IMR-90 (cell line): ENCODE measurements around the gene B4GALT1. TPM values are rescaled to one million over a fixed set of nuclear protein-coding genes. Genes with fewer than 3 reads are reported as not detected.

Experiments
- ATAC-seq: fragments of 200-7000 bp; cut with Tn5 transposase; 2 replicates; pipeline ENCODE4 v1.9.1; 2020; ENCODE audit warnings: low read depth, mild to moderate bottlenecking, moderate library complexity
- BruUV-seq: library from RNA; stranded (reverse); fragments of 400-500 nt; replicated peaks from 2 replicates; lab custom pipeline; 2021; lab: Mats Ljungman, UMichigan
- CTCF ChIA-PET: fragments of 300-600 bp; formaldehyde crosslinking; extraction: SDS; loops from one replicate; lab custom pipeline; 2021; ENCODE audit warnings: antibody characterized with exemption; lab: Yijun Ruan, JAX
- POLR2A ChIA-PET: fragments of 300-600 bp; sonication (Branson Sonifier 250); formaldehyde crosslinking; loops from one replicate; lab custom pipeline; 2022; ENCODE audit warnings: antibody characterized with exemption; ENCODE audit not compliant: unreplicated experiment; lab: Charles Lee
- DNase-seq: peaks from one replicate; pipeline ENCODE4 v3.0.0; 2013
- H2AFZ ChIP-seq: replicated peaks from 2 replicates; pipeline ENCODE3; 2013; ENCODE audit warnings: low read length, mild to moderate bottlenecking; ENCODE audit not compliant: poor library complexity
- H2AK5ac ChIP-seq: 2 replicates; pipeline ENCODE4 v1.6.1; 2013; ENCODE audit warnings: low read depth, low read length, inconsistent platforms
- H2AK9ac ChIP-seq: replicated peaks from 2 replicates; pipeline ENCODE3; 2013; ENCODE audit warnings: mild to moderate bottlenecking, low read depth, low read length, moderate library complexity; ENCODE audit not compliant: poor library complexity
- H2BK120ac ChIP-seq: 2 replicates; pipeline ENCODE4 v1.6.1; 2013; ENCODE audit warnings: low read depth, low read length, inconsistent platforms
- H2BK15ac ChIP-seq: 3 replicates; pipeline ENCODE4 v1.6.1; 2013; ENCODE audit warnings: low read depth, low read length, inconsistent platforms
- H2BK20ac ChIP-seq: 2 replicates; pipeline ENCODE4 v1.6.1; 2013; ENCODE audit warnings: low read depth, mild to moderate bottlenecking, inconsistent platforms, low read length, moderate library complexity
- H2BK5ac ChIP-seq: 2 replicates; pipeline ENCODE4 v1.6.1; 2013; ENCODE audit warnings: mild to moderate bottlenecking, low read depth, low read length, inconsistent platforms; ENCODE audit not compliant: poor library complexity, severe bottlenecking
- H3K14ac ChIP-seq: replicated peaks from 2 replicates; pipeline ENCODE4 v1.6.1; 2013; ENCODE audit warnings: low read depth, low read length, inconsistent platforms
- H3K18ac ChIP-seq: 2 replicates; pipeline ENCODE4 v1.6.1; 2013; ENCODE audit warnings: low read depth, low read length, control low read depth
- H3K23ac ChIP-seq: 2 replicates; pipeline ENCODE4 v1.6.1; 2013; ENCODE audit warnings: low read depth, low read length, inconsistent platforms
- H3K27ac ChIP-seq: 2 replicates; pipeline ENCODE4 v1.5.1; 2013; ENCODE audit warnings: mild to moderate bottlenecking, control low read depth, low read length; ENCODE audit not compliant: insufficient read depth
- H3K27me3 ChIP-seq: 2 replicates; pipeline ENCODE4 v1.6.1; 2013; ENCODE audit warnings: low read length; ENCODE audit not compliant: control insufficient read depth, insufficient read depth
- H3K36me3 ChIP-seq: 2 replicates; pipeline ENCODE4 v1.6.1; 2013; ENCODE audit warnings: low read length, mixed read lengths; ENCODE audit not compliant: control insufficient read depth, insufficient read depth
- H3K4ac ChIP-seq: 2 replicates; pipeline ENCODE4 v1.6.1; 2013; ENCODE audit warnings: low read depth, low read length, inconsistent platforms
- H3K4me1 ChIP-seq: 2 replicates; pipeline ENCODE4 v1.6.1; 2013; ENCODE audit warnings: low read length, mixed read lengths; ENCODE audit not compliant: control insufficient read depth, insufficient read depth
- H3K4me2 ChIP-seq: 2 replicates; pipeline ENCODE4 v1.6.1; 2013; ENCODE audit warnings: low read depth, mild to moderate bottlenecking, control low read depth, low read length, moderate library complexity
- H3K4me3 ChIP-seq: 2 replicates; pipeline ENCODE4 v1.5.1; 2013; ENCODE audit warnings: low read depth, mild to moderate bottlenecking, control low read depth, low read length, moderate library complexity; ENCODE audit not compliant: insufficient read depth
- H3K56ac ChIP-seq: 2 replicates; pipeline ENCODE4 v1.6.1; 2013; ENCODE audit warnings: low read length, inconsistent platforms; ENCODE audit not compliant: insufficient read depth; ENCODE audit errors: extremely low read depth
- H3K79me1 ChIP-seq, 2 experiments: 2 replicates each; pipeline ENCODE4 v1.6.1; 2013; ENCODE audit warnings: low read length in 2 of 2, inconsistent platforms in 1 of 2, low read depth in 1 of 2
- H3K9ac ChIP-seq: 2 replicates; pipeline ENCODE4 v1.6.1; 2013; ENCODE audit warnings: low read depth, low read length, control low read depth
- H3K9me1 ChIP-seq: 2 replicates; pipeline ENCODE4 v1.6.1; 2013; ENCODE audit warnings: low read length, inconsistent platforms; ENCODE audit not compliant: insufficient read depth
- H3K9me3 ChIP-seq: 2 replicates; pipeline ENCODE4 v1.6.1; 2013; ENCODE audit warnings: low read length; ENCODE audit not compliant: control insufficient read depth, insufficient read depth
- H4K20me1 ChIP-seq: 2 replicates; pipeline ENCODE4 v1.6.1; 2013; ENCODE audit warnings: low read length, inconsistent platforms; ENCODE audit not compliant: insufficient read depth
- H4K5ac ChIP-seq: 2 replicates; pipeline ENCODE4 v1.6.1; 2013; ENCODE audit warnings: mild to moderate bottlenecking, low read depth, low read length, control low read depth
- H4K8ac ChIP-seq, 2 experiments: 2 replicates each; pipeline ENCODE4 v1.6.1; 2013; ENCODE audit warnings: low read depth in 2 of 2, low read length in 2 of 2, control low read depth in 1 of 2, inconsistent platforms in 1 of 2
- H4K91ac ChIP-seq: 2 replicates; pipeline ENCODE4 v1.6.1; 2013; ENCODE audit warnings: low read depth, low read length, inconsistent platforms; ENCODE audit not compliant: insufficient read depth
- BHLHE40 ChIP-seq: fragments of 150-350 bp; IDR thresholded peaks from 2 replicates; pipeline ENCODE4 v1.6.1; 2016; ENCODE audit warnings: mild to moderate bottlenecking, low read depth, low read length
- CEBPB ChIP-seq: IDR thresholded peaks from 2 replicates; pipeline ENCODE4 v1.6.1; 2012; ENCODE audit warnings: low read depth, low read length, improper control_type of control experiment
- CHD1 ChIP-seq: IDR thresholded peaks from 2 replicates; pipeline ENCODE4 v1.6.1; 2012; ENCODE audit warnings: low read depth, low read length, improper control_type of control experiment
- FOS ChIP-seq: fragments of 150-350 bp; IDR thresholded peaks from 2 replicates; pipeline ENCODE4 v1.6.1; 2016; ENCODE audit warnings: low read depth, low read length
- MAFK ChIP-seq: IDR thresholded peaks from 2 replicates; pipeline ENCODE4 v1.6.1; 2012; ENCODE audit warnings: low read depth, low read length, improper control_type of control experiment
- MAZ ChIP-seq: IDR thresholded peaks from 2 replicates; pipeline ENCODE4 v1.6.1; 2012; ENCODE audit warnings: low read depth, mild to moderate bottlenecking, low read length, improper control_type of control experiment, moderate library complexity, borderline replicate concordance
- MXI1 ChIP-seq: IDR thresholded peaks from 2 replicates; pipeline ENCODE4 v1.6.1; 2012; ENCODE audit warnings: low read depth, mild to moderate bottlenecking, low read length, moderate library complexity, borderline replicate concordance
- NFE2L2 ChIP-seq: fragments of 150-350 bp; IDR thresholded peaks from 2 replicates; pipeline ENCODE4 v1.6.1; 2016; ENCODE audit warnings: low read depth, mild to moderate bottlenecking, low read length
- POLR2A ChIP-seq: IDR thresholded peaks from 2 replicates; pipeline ENCODE4 v1.6.1; 2012; ENCODE audit warnings: mild to moderate bottlenecking, low read depth, low read length
- RAD21 ChIP-seq: IDR thresholded peaks from 2 replicates; pipeline ENCODE4 v1.6.1; 2012; ENCODE audit warnings: low read length, improper control_type of control experiment
- RCOR1 ChIP-seq: IDR thresholded peaks from 2 replicates; pipeline ENCODE4 v1.6.1; 2012; ENCODE audit warnings: mild to moderate bottlenecking, low read length, improper control_type of control experiment; ENCODE audit not compliant: insufficient replicate concordance
- RFX5 ChIP-seq: IDR thresholded peaks from 2 replicates; pipeline ENCODE4 v1.8.0; 2012; ENCODE audit warnings: low read depth, mild to moderate bottlenecking, low read length, moderate library complexity
- SMC3 ChIP-seq: fragments of 150-350 bp; IDR thresholded peaks from 2 replicates; pipeline ENCODE4 v1.6.1; 2016; ENCODE audit warnings: low read depth, mild to moderate bottlenecking, antibody characterized with exemption, low read length, moderate library complexity
- WGBS, 2 experiments: methylation state at CpG; one replicate each; pipeline versions ENCODE4 v1.1.5 to v1.1.7; 2013; ENCODE audit warnings: missing lambda C conversion rate in 2 of 2; ENCODE audit not compliant: insufficient read length in 1 of 2; ENCODE audit errors: extremely low coverage in 2 of 2; 5-methylcytosine and 5-hydroxymethylcytosine counted together
- dilution Hi-C: fragments of 300-500 bp; cut with HindIII; formaldehyde crosslinking; loops from one replicate; pipeline ENCODE4 v1.14.3; 2018; ENCODE audit warnings: low sequenced_read_pairs; ENCODE audit not compliant: unreplicated experiment
- in situ Hi-C: fragments of 300-500 bp; cut with MboI; formaldehyde crosslinking; loops from 3 replicates; pipeline ENCODE4 v1.14.3; 2019; ENCODE audit warnings: low sequenced_read_pairs, inconsistent platforms, mixed read lengths
- intact Hi-C: fragments of 100-400 bp; cut with micrococcal nuclease; formaldehyde crosslinking; loops from 2 replicates; pipeline ENCODE4 v1.10.0; 2022
- polyA plus RNA-seq, 3 experiments: library from polyadenylated mRNA; depleted of rRNA; stranded (reverse); fragments of >200 nt; gene quantifications; 2 replicates each; pipeline ENCODE4 v1.2.3, GENCODE V29; 2012; ENCODE audit warnings: low replicate concordance in 1 of 3
- total RNA-seq: library from RNA; depleted of rRNA; stranded (reverse); fragments of >200 nt; gene quantifications from 2 replicates; pipeline ENCODE4 v1.2.3, GENCODE V29; 2012
- TF ChIP-seq, protein P1 (sequence below): fragments of 150-350 bp; IDR thresholded peaks from 2 replicates; pipeline ENCODE4 v1.6.1; 2017; ENCODE audit warnings: mild to moderate bottlenecking, antibody characterized with exemption, low read length, low read depth
- TF ChIP-seq, protein P2 (sequence below): conservative IDR thresholded peaks from 2 replicates; pipeline ENCODE4 v1.5.1; 2012; ENCODE audit warnings: mild to moderate bottlenecking, low read depth, low read length, improper control_type of control experiment

Gene B4GALT1
- total and polyA plus RNA-seq, 2 of the 4 experiments (the other 2 are of a cell fraction), result 8.8 to 37.8 TPM

DNA sequence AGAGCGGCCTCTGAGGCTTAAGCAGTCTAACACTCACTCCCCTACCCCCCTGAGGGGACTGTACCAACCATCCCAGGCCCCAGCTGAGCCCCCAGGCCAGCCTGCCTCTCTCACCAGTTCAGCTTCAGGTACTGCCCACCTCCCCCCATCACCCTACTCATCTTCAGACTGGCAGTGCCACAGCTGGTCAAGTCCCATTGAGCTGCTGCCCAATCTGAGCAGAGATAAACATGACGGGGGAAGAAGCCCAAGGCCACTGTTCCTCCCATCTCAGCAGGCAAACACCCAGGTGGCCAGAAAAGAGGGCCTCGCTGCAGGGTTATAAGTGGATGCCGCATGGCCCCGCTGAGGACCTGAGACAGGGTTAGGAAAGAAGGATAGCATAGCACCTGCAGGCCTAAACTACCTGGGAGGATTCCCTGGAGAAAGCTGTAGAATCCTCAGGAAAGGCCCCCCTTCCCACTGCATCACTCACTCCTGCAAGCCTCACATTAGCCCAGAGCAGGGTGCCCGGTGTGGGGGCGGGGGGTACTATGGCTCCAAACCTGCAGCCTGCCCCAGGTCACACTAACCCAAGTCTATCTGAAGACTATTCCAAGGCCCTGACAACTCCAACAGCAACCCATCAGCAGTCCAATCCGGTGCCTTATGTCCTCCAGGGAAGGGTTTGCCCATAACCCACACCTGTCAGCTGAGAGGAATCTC is 3.6 kb downstream of the B4GALT1 start:
- in situ Hi-C loops (no loop called here), intact Hi-C loops (no loop called here), dilution Hi-C loops (no loop called here)
- peak overlapping the region; percentile 75; the same call in 1 of the 3 replicates for H2BK15ac ChIP-seq
- no peaks in the 10 kb centered on the region for H3K9me3 ChIP-seq
- peak overlapping the region; percentile 84 for H3K4ac ChIP-seq
- peak overlapping the region; percentile 55 for H2BK5ac ChIP-seq
- H3K36me3 ChIP-seq, result no peaks in the 10 kb centered on the region
- no peaks in the 10 kb centered on the region for H3K27me3 ChIP-seq
- 0 out of 2 replicates have a peak overlapping the region, but pooled peaks have one; percentile 69 for H2BK20ac ChIP-seq
- H4K91ac ChIP-seq, result peak overlapping the region; percentile 75
- BruUV-seq, result no TSS peak
- no peak overlapping the region for H3K56ac ChIP-seq
- ChIA-PET POLR2A (no interaction called here), CTCF (interaction anchor here (0.6 kb wide), 1 partner anchor 904 kb away, joined by 3 read pairs; no protein-coding TSS in a partner anchor)
- peak overlapping the region; percentile 58; the same call in 1 of the 2 replicates for H3K4me2 ChIP-seq
- H3K4me3 ChIP-seq, result no peak overlapping the region
- no peak for ATAC-seq
- H4K8ac ChIP-seq, result no peak overlapping the region; a peak in 1 of 4 replicates
- no peak overlapping the region for H3K23ac ChIP-seq
- H3K4me1 ChIP-seq, result peaks cover 55% of the 10 kb centered on the region
- H3K18ac ChIP-seq, result peak overlapping the region; percentile 12; the same call in 1 of the 2 replicates
- peaks cover 31% of the 10 kb centered on the region for H3K9me1 ChIP-seq
- peak overlapping the region; percentile 11 for H2AK9ac ChIP-seq
- peaks cover 5% of the 10 kb centered on the region; the same call in 1 of the 2 replicates for H4K20me1 ChIP-seq
- H3K14ac ChIP-seq, result peak overlapping the region; percentile 79; the same call in 1 of the 2 replicates
- peak overlapping the region; percentile 76 for H2BK120ac ChIP-seq
- 100% methylated on average over 1 of the region's 8 CpGs; no CpG with 5 or more reads in 1 of the 2 experiments for WGBS, 2 experiments
- peak overlapping the region; percentile 15; the same call in 1 of the 2 replicates for H4K5ac ChIP-seq
- H3K79me1 ChIP-seq, result peaks cover 11 to 78% of the 10 kb centered on the region in 2 experiments
- DNase-seq, result no peak
- H2AFZ ChIP-seq, result no peak overlapping the region
- peak overlapping the region; percentile 80 for H2AK5ac ChIP-seq
- H3K27ac ChIP-seq, result peak overlapping the region; percentile 88; the same call in 1 of the 2 replicates
- no peak overlapping the region for H3K9ac ChIP-seq
- TF ChIP-seq MXI1, result no peak
- no peak for TF ChIP-seq SMC3
- no peak for TF ChIP-seq BHLHE40
- no peak for TF ChIP-seq POLR2A
- TF ChIP-seq RFX5, result no peak
- TF ChIP-seq, protein P1, sequence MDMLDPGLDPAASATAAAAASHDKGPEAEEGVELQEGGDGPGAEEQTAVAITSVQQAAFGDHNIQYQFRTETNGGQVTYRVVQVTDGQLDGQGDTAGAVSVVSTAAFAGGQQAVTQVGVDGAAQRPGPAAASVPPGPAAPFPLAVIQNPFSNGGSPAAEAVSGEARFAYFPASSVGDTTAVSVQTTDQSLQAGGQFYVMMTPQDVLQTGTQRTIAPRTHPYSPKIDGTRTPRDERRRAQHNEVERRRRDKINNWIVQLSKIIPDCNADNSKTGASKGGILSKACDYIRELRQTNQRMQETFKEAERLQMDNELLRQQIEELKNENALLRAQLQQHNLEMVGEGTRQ, result no peak
- no peak for TF ChIP-seq CHD1
- no peak for TF ChIP-seq FOS
- TF ChIP-seq RAD21, result no peak
- no peak for TF ChIP-seq MAZ
- no peak for TF ChIP-seq CEBPB
- no peak for TF ChIP-seq MAFK
- TF ChIP-seq NFE2L2, result no peak
- no peak for TF ChIP-seq RCOR1
- TF ChIP-seq, protein P2, sequence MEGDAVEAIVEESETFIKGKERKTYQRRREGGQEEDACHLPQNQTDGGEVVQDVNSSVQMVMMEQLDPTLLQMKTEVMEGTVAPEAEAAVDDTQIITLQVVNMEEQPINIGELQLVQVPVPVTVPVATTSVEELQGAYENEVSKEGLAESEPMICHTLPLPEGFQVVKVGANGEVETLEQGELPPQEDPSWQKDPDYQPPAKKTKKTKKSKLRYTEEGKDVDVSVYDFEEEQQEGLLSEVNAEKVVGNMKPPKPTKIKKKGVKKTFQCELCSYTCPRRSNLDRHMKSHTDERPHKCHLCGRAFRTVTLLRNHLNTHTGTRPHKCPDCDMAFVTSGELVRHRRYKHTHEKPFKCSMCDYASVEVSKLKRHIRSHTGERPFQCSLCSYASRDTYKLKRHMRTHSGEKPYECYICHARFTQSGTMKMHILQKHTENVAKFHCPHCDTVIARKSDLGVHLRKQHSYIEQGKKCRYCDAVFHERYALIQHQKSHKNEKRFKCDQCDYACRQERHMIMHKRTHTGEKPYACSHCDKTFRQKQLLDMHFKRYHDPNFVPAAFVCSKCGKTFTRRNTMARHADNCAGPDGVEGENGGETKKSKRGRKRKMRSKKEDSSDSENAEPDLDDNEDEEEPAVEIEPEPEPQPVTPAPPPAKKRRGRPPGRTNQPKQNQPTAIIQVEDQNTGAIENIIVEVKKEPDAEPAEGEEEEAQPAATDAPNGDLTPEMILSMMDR, result no peak
